SK-N-SH treated with all-trans-retinoic acid at 6 μM for 48 hours (cell line): Measurements from ENCODE around the gene AKT1.

ENCODE experiments used
- ATAC-seq: fragments of 200-7000 bp; cut with Tn5 transposase; 3 replicates; pipeline ENCODE4 v1.9.1; 2020; ENCODE audit warnings: mild to moderate bottlenecking, moderate library complexity
- ARNTL ChIP-seq: fragments of 450-650 bp; formaldehyde crosslinking; IDR thresholded peaks from 2 replicates; pipeline ENCODE4 v1.5.0; 2020; ENCODE audit warnings: low read depth, mild to moderate bottlenecking, moderate library complexity, borderline replicate concordance
- CSRNP3 ChIP-seq: fragments of 250-450 bp; sonication (Bioruptor Pico); IDR thresholded peaks from 2 replicates; pipeline ENCODE4 v1.5.1; 2021; ENCODE audit warnings: mild to moderate bottlenecking, moderate library complexity
- ESRRG ChIP-seq: fragments of 250-450 bp; sonication (Bioruptor Pico); IDR thresholded peaks from 2 replicates; pipeline ENCODE4 v1.6.1; 2021; ENCODE audit warnings: mild to moderate bottlenecking
- GLIS3 ChIP-seq: fragments of 250-450 bp; sonication (Bioruptor Pico); IDR thresholded peaks from 2 replicates; pipeline ENCODE4 v1.5.0; 2020; ENCODE audit warnings: mild to moderate bottlenecking, moderate library complexity
- ISL1 ChIP-seq: fragments of 250-450 bp; sonication (Bioruptor Pico); IDR thresholded peaks from 2 replicates; pipeline ENCODE4 v2.1.2; 2022; ENCODE audit warnings: mild to moderate bottlenecking, moderate library complexity
- OSR1 ChIP-seq: fragments of 250-450 bp; sonication (Bioruptor Pico); IDR thresholded peaks from 2 replicates; pipeline ENCODE4 v1.8.0; 2022; ENCODE audit warnings: moderate library complexity, mild to moderate bottlenecking, inconsistent platforms
- PATZ1 ChIP-seq: fragments of 250-450 bp; sonication (Bioruptor Pico); IDR thresholded peaks from 2 replicates; pipeline ENCODE4 v1.8.0; 2020; ENCODE audit warnings: mild to moderate bottlenecking, moderate library complexity, borderline replicate concordance
- PPARA ChIP-seq: fragments of 250-450 bp; sonication (Bioruptor Pico); IDR thresholded peaks from 2 replicates; pipeline ENCODE4 v1.5.0; 2020; ENCODE audit warnings: mild to moderate bottlenecking, borderline replicate concordance
- RARB ChIP-seq: fragments of 250-450 bp; sonication (Bioruptor Pico); IDR thresholded peaks from 2 replicates; pipeline ENCODE4 v1.8.0; 2021; ENCODE audit warnings: mild to moderate bottlenecking, moderate library complexity
- TCF4 ChIP-seq: fragments of 250-450 bp; sonication (Bioruptor Pico); IDR thresholded peaks from 2 replicates; pipeline ENCODE4 v1.8.0; 2021; ENCODE audit warnings: mild to moderate bottlenecking, moderate library complexity, borderline replicate concordance
- TOX ChIP-seq: fragments of 250-450 bp; sonication (Bioruptor Pico); IDR thresholded peaks from 2 replicates; pipeline ENCODE4 v1.8.0; 2021; ENCODE audit warnings: mild to moderate bottlenecking, moderate library complexity, borderline replicate concordance
- ZFP3 ChIP-seq: fragments of 250-450 bp; sonication (Bioruptor Pico); IDR thresholded peaks from 2 replicates; pipeline ENCODE4 v1.5.0; 2020; ENCODE audit warnings: mild to moderate bottlenecking, moderate library complexity
- ZFP30 ChIP-seq: fragments of 450-650 bp; formaldehyde crosslinking; IDR thresholded peaks from 2 replicates; pipeline ENCODE4 v1.5.0; 2022; ENCODE audit warnings: mild to moderate bottlenecking, moderate library complexity
- ZNF565 ChIP-seq: fragments of 450-650 bp; formaldehyde crosslinking; conservative IDR thresholded peaks from 2 replicates; pipeline ENCODE4 v1.5.0; 2020; ENCODE audit warnings: low read depth, mild to moderate bottlenecking, moderate library complexity
- ZNF70 ChIP-seq: fragments of 450-650 bp; formaldehyde crosslinking; IDR thresholded peaks from 2 replicates; pipeline ENCODE4 v1.5.0; 2020; ENCODE audit warnings: mild to moderate bottlenecking, moderate library complexity
- ZNF8 ChIP-seq: fragments of 450-650 bp; formaldehyde crosslinking; IDR thresholded peaks from 2 replicates; pipeline ENCODE4 v1.5.0; 2020; ENCODE audit warnings: mild to moderate bottlenecking, moderate library complexity
- TF ChIP-seq, protein P1 (sequence below): fragments of 250-450 bp; sonication (Bioruptor Pico); IDR thresholded peaks from 2 replicates; pipeline ENCODE4 v1.8.0; 2021; ENCODE audit warnings: low read depth, mild to moderate bottlenecking, moderate library complexity, borderline replicate concordance
- TF ChIP-seq, protein P2 (sequence below): fragments of 250-450 bp; sonication (Bioruptor Pico); IDR thresholded peaks from 2 replicates; pipeline ENCODE4 v1.5.1; 2020; ENCODE audit warnings: low read depth, mild to moderate bottlenecking, moderate library complexity
- TF ChIP-seq, protein P3 (sequence below): fragments of 250-450 bp; sonication (Bioruptor Pico); IDR thresholded peaks from 2 replicates; pipeline ENCODE4 v1.5.0; 2020; ENCODE audit warnings: mild to moderate bottlenecking, moderate library complexity

The AKT1 gene

DNA sequence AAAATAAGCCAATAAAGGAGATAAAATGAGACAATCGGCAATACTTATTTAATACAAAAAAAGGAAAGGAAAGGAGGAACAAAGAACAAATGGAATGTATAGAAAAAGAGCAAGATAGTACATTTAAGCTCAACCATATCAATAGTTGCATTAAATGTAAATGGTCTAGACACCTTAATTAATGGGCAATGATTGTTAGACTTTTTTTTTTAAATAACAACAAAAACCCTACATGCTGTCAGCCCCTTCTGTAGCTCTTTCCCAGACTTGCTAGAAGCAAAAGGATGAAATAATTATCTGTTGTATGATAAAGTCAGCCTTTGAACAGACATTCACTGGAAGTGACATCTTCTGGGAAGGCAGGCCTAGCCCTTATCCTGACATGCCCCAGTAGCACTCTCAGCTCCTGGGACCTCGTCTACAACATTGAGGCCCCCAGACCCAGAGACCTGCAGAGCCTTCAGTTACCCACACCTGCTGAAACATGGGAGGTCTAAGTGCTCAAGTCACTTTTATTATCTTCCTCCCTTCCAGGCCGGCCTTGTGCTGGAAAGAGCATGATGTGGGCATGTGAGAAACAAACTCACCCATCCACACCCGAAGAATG lies 29.2 kb downstream of the AKT1 start:
- ATAC-seq = no peak
- TF ChIP-seq, protein P1, sequence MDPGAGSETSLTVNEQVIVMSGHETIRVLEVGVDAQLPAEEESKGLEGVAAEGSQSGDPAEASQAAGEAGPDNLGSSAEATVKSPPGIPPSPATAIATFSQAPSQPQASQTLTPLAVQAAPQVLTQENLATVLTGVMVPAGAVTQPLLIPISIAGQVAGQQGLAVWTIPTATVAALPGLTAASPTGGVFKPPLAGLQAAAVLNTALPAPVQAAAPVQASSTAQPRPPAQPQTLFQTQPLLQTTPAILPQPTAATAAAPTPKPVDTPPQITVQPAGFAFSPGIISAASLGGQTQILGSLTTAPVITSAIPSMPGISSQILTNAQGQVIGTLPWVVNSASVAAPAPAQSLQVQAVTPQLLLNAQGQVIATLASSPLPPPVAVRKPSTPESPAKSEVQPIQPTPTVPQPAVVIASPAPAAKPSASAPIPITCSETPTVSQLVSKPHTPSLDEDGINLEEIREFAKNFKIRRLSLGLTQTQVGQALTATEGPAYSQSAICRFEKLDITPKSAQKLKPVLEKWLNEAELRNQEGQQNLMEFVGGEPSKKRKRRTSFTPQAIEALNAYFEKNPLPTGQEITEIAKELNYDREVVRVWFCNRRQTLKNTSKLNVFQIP (CRISPR knock-in tag) = no peak
- TF ChIP-seq TCF4 (no peak), PPARA (no peak), ZFP30 (no peak), ZFP3 (CRISPR knock-in tag) (no peak)
- TF ChIP-seq, protein P2, sequence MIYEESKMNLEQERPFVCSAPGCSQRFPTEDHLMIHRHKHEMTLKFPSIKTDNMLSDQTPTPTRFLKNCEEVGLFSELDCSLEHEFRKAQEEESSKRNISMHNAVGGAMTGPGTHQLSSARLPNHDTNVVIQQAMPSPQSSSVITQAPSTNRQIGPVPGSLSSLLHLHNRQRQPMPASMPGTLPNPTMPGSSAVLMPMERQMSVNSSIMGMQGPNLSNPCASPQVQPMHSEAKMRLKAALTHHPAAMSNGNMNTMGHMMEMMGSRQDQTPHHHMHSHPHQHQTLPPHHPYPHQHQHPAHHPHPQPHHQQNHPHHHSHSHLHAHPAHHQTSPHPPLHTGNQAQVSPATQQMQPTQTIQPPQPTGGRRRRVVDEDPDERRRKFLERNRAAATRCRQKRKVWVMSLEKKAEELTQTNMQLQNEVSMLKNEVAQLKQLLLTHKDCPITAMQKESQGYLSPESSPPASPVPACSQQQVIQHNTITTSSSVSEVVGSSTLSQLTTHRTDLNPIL = no peak

GRCh38 chr14:104765517-104765916 lies 30.0 kb downstream of the AKT1 start:
- no peak for ATAC-seq
- TF ChIP-seq, protein P1 (CRISPR knock-in tag) = no peak
- TF ChIP-seq, protein P2 = no peak
- TF ChIP-seq RARB (no peak), ZFP3 (CRISPR knock-in tag) (no peak), PPARA (no peak), OSR1 (CRISPR knock-in tag) (no peak), ZNF8 (no peak), GLIS3 (CRISPR knock-in tag) (no peak), ZNF70 (CRISPR knock-in tag) (no peak), ZFP30 (no peak), TOX (CRISPR knock-in tag) (no peak), ARNTL (no peak), CSRNP3 (CRISPR knock-in tag) (no peak), ZNF565 (CRISPR knock-in tag) (no peak), ESRRG (CRISPR knock-in tag) (no peak)
- TF ChIP-seq, protein P3, sequence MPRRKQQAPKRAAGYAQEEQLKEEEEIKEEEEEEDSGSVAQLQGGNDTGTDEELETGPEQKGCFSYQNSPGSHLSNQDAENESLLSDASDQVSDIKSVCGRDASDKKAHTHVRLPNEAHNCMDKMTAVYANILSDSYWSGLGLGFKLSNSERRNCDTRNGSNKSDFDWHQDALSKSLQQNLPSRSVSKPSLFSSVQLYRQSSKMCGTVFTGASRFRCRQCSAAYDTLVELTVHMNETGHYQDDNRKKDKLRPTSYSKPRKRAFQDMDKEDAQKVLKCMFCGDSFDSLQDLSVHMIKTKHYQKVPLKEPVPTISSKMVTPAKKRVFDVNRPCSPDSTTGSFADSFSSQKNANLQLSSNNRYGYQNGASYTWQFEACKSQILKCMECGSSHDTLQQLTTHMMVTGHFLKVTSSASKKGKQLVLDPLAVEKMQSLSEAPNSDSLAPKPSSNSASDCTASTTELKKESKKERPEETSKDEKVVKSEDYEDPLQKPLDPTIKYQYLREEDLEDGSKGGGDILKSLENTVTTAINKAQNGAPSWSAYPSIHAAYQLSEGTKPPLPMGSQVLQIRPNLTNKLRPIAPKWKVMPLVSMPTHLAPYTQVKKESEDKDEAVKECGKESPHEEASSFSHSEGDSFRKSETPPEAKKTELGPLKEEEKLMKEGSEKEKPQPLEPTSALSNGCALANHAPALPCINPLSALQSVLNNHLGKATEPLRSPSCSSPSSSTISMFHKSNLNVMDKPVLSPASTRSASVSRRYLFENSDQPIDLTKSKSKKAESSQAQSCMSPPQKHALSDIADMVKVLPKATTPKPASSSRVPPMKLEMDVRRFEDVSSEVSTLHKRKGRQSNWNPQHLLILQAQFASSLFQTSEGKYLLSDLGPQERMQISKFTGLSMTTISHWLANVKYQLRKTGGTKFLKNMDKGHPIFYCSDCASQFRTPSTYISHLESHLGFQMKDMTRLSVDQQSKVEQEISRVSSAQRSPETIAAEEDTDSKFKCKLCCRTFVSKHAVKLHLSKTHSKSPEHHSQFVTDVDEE (CRISPR knock-in tag) = no peak

DNA sequence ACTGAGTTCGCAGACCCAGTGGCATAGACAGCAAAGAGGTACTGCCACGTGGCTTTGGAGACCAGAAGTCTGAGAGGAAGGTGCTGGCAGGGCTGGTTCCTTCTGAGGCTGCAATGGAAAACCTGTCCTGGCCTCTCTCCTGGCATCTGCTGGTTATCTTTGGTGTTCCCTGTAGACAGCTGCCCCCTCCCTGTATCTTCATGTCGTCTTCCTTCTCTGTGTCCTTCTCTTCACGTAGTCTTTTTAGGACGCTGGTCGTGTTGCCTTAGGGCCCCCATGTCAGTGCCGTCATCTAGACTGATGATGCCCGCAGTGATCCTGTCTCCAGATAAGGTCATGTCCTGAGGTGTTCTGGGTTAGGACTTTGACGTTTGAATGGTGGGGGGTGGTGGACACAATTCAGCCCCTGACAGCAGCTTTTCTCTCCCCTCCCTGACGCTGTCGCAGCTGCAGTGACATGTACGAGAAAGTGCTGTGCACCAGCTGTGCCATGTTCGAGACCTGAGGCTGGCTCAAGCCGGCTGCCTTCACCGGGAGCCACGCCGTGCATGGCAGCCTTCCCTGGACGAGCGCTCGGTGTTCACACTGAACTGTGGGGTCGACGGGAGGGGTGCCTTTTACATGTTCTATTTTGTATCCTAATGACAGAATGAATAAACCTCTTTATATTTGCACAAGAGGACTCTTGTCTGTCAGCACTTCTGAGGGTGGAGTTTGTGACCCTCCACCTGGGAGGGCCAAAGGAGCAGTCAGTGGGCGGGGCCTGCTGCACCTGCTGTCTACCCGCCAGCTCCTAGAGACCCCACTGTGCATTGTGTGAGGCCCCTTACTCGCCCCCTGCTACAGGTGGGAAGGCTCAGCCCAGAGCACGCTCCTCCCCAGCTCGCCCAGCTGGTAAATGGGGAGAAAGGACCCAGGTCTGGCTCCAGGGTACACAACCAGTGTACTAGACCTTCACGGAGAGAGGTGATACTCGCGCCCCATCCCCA lies 36.3 kb downstream of the AKT1 start:
- ATAC-seq = no peak
- no peak for TF ChIP-seq ZNF565 (CRISPR knock-in tag)
- TF ChIP-seq PPARA = no peak
- TF ChIP-seq GLIS3 (CRISPR knock-in tag) = no peak
- TF ChIP-seq ESRRG (CRISPR knock-in tag) = no peak
- no peak for TF ChIP-seq TOX (CRISPR knock-in tag)
- no peak for TF ChIP-seq OSR1 (CRISPR knock-in tag)
- no peak for TF ChIP-seq RARB
- TF ChIP-seq PATZ1 (CRISPR knock-in tag) = no peak
- no peak for TF ChIP-seq ZNF8
- TF ChIP-seq, protein P1 (CRISPR knock-in tag) = no peak
- TF ChIP-seq ISL1 (CRISPR knock-in tag) = no peak
